ENCODE measurements around the gene NEK7. TPM values are rescaled to one million over a fixed set of nuclear protein-coding genes. Genes with fewer than 3 reads are reported as not detected.

The NEK7 gene
- total and polyA plus RNA-seq, 2 of the 8 experiments (the other 6 are each of a cell fraction or from before 2014, with no cell fraction given) = 5.1 to 10.0 TPM

DNA sequence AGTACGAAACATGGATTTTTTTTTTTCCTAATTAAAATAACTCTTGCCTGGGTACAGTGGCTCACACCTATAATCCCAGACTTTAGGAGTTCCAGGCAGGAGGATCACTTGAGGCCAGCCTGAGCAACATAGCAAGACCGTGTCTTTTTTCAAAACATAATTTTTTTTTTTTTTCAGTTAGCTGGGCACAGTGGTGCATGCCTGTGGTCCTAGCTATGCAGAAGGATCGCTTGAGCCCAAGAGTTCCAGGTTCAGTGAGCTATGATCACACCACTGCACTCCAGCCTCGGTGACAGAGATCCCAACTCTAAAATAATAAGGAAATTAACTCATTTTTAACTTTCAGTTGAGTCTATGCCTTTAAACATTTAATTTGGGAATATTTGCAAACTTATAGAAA lies 170.1 kb downstream of the NEK7 start:
- H2BK20ac ChIP-seq (ENCODE audit: low read length) = no peak overlapping the region
- no peak for TF ChIP-seq MAFK (IDR thresholded peaks at IDR 0.05; ENCODE audit: low read depth, low read length)
- TF ChIP-seq CTBP2 (IDR thresholded peaks at IDR 0.05; ENCODE audit: borderline replicate concordance, insufficient read depth, insufficient read length, low read length) = no peak
- TF ChIP-seq SP4 (IDR thresholded peaks at IDR 0.05; ENCODE audit: low read length) = no peak
- TF ChIP-seq, protein P1, sequence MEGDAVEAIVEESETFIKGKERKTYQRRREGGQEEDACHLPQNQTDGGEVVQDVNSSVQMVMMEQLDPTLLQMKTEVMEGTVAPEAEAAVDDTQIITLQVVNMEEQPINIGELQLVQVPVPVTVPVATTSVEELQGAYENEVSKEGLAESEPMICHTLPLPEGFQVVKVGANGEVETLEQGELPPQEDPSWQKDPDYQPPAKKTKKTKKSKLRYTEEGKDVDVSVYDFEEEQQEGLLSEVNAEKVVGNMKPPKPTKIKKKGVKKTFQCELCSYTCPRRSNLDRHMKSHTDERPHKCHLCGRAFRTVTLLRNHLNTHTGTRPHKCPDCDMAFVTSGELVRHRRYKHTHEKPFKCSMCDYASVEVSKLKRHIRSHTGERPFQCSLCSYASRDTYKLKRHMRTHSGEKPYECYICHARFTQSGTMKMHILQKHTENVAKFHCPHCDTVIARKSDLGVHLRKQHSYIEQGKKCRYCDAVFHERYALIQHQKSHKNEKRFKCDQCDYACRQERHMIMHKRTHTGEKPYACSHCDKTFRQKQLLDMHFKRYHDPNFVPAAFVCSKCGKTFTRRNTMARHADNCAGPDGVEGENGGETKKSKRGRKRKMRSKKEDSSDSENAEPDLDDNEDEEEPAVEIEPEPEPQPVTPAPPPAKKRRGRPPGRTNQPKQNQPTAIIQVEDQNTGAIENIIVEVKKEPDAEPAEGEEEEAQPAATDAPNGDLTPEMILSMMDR (IDR thresholded peaks at IDR 0.05; ENCODE audit: control extremely low read depth in 1 of 3, insufficient read depth in 1 of 3, low read depth in 1 of 3, low read length in 3 of 3) = no peak
- no peak for TF ChIP-seq SIX5 (IDR thresholded peaks at IDR 0.05; ENCODE audit: low read depth, low read length)
- TF ChIP-seq TAF1 (IDR thresholded peaks at IDR 0.05; ENCODE audit: low read depth, low read length) = no peak
- no peak for TF ChIP-seq HDAC2 (IDR thresholded peaks at IDR 0.05; ENCODE audit: borderline replicate concordance in 1 of 2, low read depth in 2 of 2, low read length in 2 of 2)
- TF ChIP-seq GTF2F1 (IDR thresholded peaks at IDR 0.05; ENCODE audit: borderline replicate concordance, low read depth, low read length) = no peak
- TF ChIP-seq, protein P2, sequence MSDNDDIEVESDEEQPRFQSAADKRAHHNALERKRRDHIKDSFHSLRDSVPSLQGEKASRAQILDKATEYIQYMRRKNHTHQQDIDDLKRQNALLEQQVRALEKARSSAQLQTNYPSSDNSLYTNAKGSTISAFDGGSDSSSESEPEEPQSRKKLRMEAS (IDR thresholded peaks at IDR 0.05) = no peak
- TF ChIP-seq SUZ12 (IDR thresholded peaks at IDR 0.05; ENCODE audit: low read length) = no peak
- no peak for TF ChIP-seq JUN (IDR thresholded peaks at IDR 0.05; ENCODE audit: low read depth, low read length)

More for the DNA sequence above, 170.1 kb downstream of the NEK7 start:
- H3K79me2 ChIP-seq (ENCODE audit: control insufficient read depth in 1 of 2, insufficient read depth in 2 of 2, low read length in 2 of 2) = no peaks in the 10 kb centered on the region
- H2BK15ac ChIP-seq (ENCODE audit: low read length) = no peak overlapping the region
- no peak overlapping the region for H3K18ac ChIP-seq (ENCODE audit: extremely low read depth, low read length)
- ChIA-PET POLR2A (ENCODE audit: partially characterized antibody) (interaction anchor here (1.1 kb wide), 1 partner anchor 12 kb away, joined by 4 read pairs; no protein-coding TSS in a partner anchor), CTCF (ENCODE audit: partially characterized antibody) (interaction anchor here (0.7 to 1.5 kb wide), 2 partner anchors 23 to 32 kb away, joined by 3 to 4 read pairs; no protein-coding TSS in a partner anchor)
- no peaks in the 10 kb centered on the region for H4K20me1 ChIP-seq (replicated peaks in 1 of 2; ENCODE audit: control insufficient read depth in 1 of 2, insufficient read depth in 2 of 2, low read length in 2 of 2)
- H2AK5ac ChIP-seq (ENCODE audit: low read depth, low read length) = no peak overlapping the region
- no peak overlapping the region for H3K23ac ChIP-seq (ENCODE audit: insufficient read length)
- no peak overlapping the region for H2AFZ ChIP-seq (ENCODE audit: low read length)
- no peak overlapping the region for H3K4me2 ChIP-seq (ENCODE audit: insufficient read depth in 1 of 2, low read depth in 2 of 2, low read length in 2 of 2)
- 98% methylated on average over 4 of the region's 4 CpGs; no CpG with 5 or more reads in 1 of the 2 experiments for WGBS, 2 experiments (ENCODE audit: extremely low coverage in 1 of 2, insufficient coverage in 1 of 2, insufficient read length in 1 of 2, insufficient replicate concordance in 2 of 2, low coverage in 1 of 2, low lambda C conversion rate in 2 of 2, missing lambda C conversion rate in 1 of 2)
- no peak overlapping the region for H2BK120ac ChIP-seq (replicated peaks; ENCODE audit: low read depth, low read length)
- H2BK12ac ChIP-seq (ENCODE audit: low read depth, low read length) = no peak overlapping the region
- no peaks in the 10 kb centered on the region for H3K9me3 ChIP-seq (ENCODE audit: insufficient read depth in 2 of 2, low read depth in 1 of 2, low read length in 1 of 2)
- H3K23me2 ChIP-seq (ENCODE audit: low read depth, low read length) = no peaks in the 10 kb centered on the region
- H3K79me1 ChIP-seq (ENCODE audit: low read depth, low read length) = no peaks in the 10 kb centered on the region
- H4K8ac ChIP-seq (ENCODE audit: extremely low read depth, insufficient read depth, low read length) = no peak overlapping the region
- DNase-seq (ENCODE audit: low read depth in 1 of 2, low spot score in 2 of 2) (no peak), FAIRE-seq (no peak)
- no peak overlapping the region for H3K9ac ChIP-seq (replicated peaks in 1 of 4; ENCODE audit: extremely low read depth in 1 of 4, low read depth in 3 of 4, low read length in 3 of 4)
- no peak overlapping the region for H3K27ac ChIP-seq (ENCODE audit: low read depth, low read length)
- H3K27me3 ChIP-seq (replicated peaks in 1 of 4; ENCODE audit: control insufficient read depth in 3 of 4, extremely low read depth in 1 of 4, insufficient read depth in 3 of 4, low read length in 3 of 4) = no peaks in the 10 kb centered on the region
- H3K4me3 ChIP-seq (ENCODE audit: extremely low read depth in 1 of 4, insufficient read depth in 2 of 4, low read depth in 3 of 4, low read length in 4 of 4) = no peak overlapping the region
- no peaks in the 10 kb centered on the region for H3K4me1 ChIP-seq (replicated peaks in 1 of 4; ENCODE audit: control insufficient read depth in 3 of 4, insufficient read depth in 4 of 4, low read length in 3 of 4)
- H3K4ac ChIP-seq (replicated peaks; ENCODE audit: insufficient read length, low read depth, low read length) = no peak overlapping the region
- no peak overlapping the region for H4K91ac ChIP-seq (replicated peaks; ENCODE audit: insufficient read length, low read length)
- no peak overlapping the region for H4K5ac ChIP-seq (ENCODE audit: insufficient read length, low read depth, low read length)
- H2BK5ac ChIP-seq (ENCODE audit: low read depth, low read length) = no peak overlapping the region
- H3K36me3 ChIP-seq (ENCODE audit: control insufficient read depth in 2 of 4, insufficient read depth in 4 of 4, low read length in 3 of 4) = no peaks in the 10 kb centered on the region
- no peak overlapping the region for H3K56ac ChIP-seq (replicated peaks; ENCODE audit: insufficient read length, low read depth, low read length)
- H3K14ac ChIP-seq (ENCODE audit: insufficient read length) = no peak overlapping the region

Data from H1 (cell line).